K562 (cell line): ENCODE data around the gene ZNF775.

Experiments used
- EZH2 ChIP-seq: IDR thresholded peaks from 2 replicates; pipeline ENCODE4 v1.6.1; 2012; ENCODE audit warnings: low read depth, mild to moderate bottlenecking, inconsistent platforms, low read length, borderline replicate concordance
- STAG1 ChIP-seq: sonication (generic); formaldehyde crosslinking; IDR thresholded peaks from 2 replicates; pipeline ENCODE4 v1.5.0; 2020; ENCODE audit warnings: missing genetic modification reagents, borderline replicate concordance
- TCF7 ChIP-seq: sonication (generic); IDR thresholded peaks from 2 replicates; pipeline ENCODE4 v1.6.1; 2016; ENCODE audit warnings: antibody characterized with exemption, borderline replicate concordance
- THRA ChIP-seq: fragments of 450-650 bp; IDR thresholded peaks from 2 replicates; pipeline ENCODE4 v1.6.1; 2017; ENCODE audit warnings: mild to moderate bottlenecking, moderate library complexity
- ZNF395 ChIP-seq: fragments of 200-800 bp; sonication (Bioruptor generic); IDR thresholded peaks from 2 replicates; pipeline ENCODE4 v1.6.1; 2017; ENCODE audit warnings: missing genetic modification characterization, missing compliant biosample characterization
- TF ChIP-seq, protein P1 (sequence below), 3 experiments: IDR thresholded peaks in 2 of 3; conservative IDR thresholded peaks in 1 of 3; 2 replicates each; pipeline ENCODE4 v1.5.1; 2011 to 2012; ENCODE audit warnings: low read length in 3 of 3, mild to moderate bottlenecking in 3 of 3, control low read depth in 2 of 3, improper control_type of control experiment in 1 of 3, inconsistent platforms in 1 of 3, low read depth in 1 of 3, mixed read lengths in 1 of 3, moderate library complexity in 1 of 3; ENCODE audit not compliant: insufficient read depth in 2 of 3

- TF ChIP-seq TCF7, result no peak
- TF ChIP-seq STAG1 (CRISPR knock-in tag), result no peak
- TF ChIP-seq, protein P1, sequence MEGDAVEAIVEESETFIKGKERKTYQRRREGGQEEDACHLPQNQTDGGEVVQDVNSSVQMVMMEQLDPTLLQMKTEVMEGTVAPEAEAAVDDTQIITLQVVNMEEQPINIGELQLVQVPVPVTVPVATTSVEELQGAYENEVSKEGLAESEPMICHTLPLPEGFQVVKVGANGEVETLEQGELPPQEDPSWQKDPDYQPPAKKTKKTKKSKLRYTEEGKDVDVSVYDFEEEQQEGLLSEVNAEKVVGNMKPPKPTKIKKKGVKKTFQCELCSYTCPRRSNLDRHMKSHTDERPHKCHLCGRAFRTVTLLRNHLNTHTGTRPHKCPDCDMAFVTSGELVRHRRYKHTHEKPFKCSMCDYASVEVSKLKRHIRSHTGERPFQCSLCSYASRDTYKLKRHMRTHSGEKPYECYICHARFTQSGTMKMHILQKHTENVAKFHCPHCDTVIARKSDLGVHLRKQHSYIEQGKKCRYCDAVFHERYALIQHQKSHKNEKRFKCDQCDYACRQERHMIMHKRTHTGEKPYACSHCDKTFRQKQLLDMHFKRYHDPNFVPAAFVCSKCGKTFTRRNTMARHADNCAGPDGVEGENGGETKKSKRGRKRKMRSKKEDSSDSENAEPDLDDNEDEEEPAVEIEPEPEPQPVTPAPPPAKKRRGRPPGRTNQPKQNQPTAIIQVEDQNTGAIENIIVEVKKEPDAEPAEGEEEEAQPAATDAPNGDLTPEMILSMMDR (IDR thresholded peaks at IDR 0.05 in 2 of 3, conservative IDR thresholded peaks at IDR 0.05 in 1 of 3; ENCODE audit: insufficient read depth in 2 of 3, low read depth in 1 of 3, low read length in 3 of 3), result no peak
- TF ChIP-seq EZH2, result no peak
- TF ChIP-seq ZNF395 (CRISPR knock-in tag), result no peak
- no peak for TF ChIP-seq THRA
These were observed 19.2 kb downstream of the ZNF775 start for GRCh38 chr7:150398108-150398964.
